Endothelial cell of umbilical vein (primary cell): Measurements from ENCODE around the gene DIP2A. TPM values are rescaled to one million over a fixed set of nuclear protein-coding genes. Genes with fewer than 3 reads are reported as not detected.

Experiments used
- BruUV-seq: library from RNA; stranded (reverse); fragments of 400-500 nt; replicated peaks from 2 replicates; lab custom pipeline; 2021; lab: Mats Ljungman, UMichigan
- CTCF ChIA-PET: fragments of 300-600, 350-600 bp; sonication (Branson Sonifier 250); formaldehyde crosslinking; loops from one replicate; lab custom pipeline; 2021; ENCODE audit warnings: antibody characterized with exemption, inconsistent platforms; lab: Charles Lee
- POLR2A ChIA-PET: fragments of 300-600, 350-600 bp; sonication (Branson Sonifier 250); formaldehyde crosslinking; loops from one replicate; lab custom pipeline; 2021; ENCODE audit warnings: antibody characterized with exemption, inconsistent platforms; lab: Charles Lee
- DNase-seq: peaks from one replicate; pipeline ENCODE4 v3.0.0-alpha.2; 2011; ENCODE audit warnings: low read depth, low spot score
- FAIRE-seq: peaks from 2 replicates; lab custom pipeline; 2011; peaks lifted over from hg19 to GRCh38; lab: Jason Lieb, UNC
- H2AFZ ChIP-seq: 2 replicates; pipeline ENCODE4 v1.6.0; 2012; ENCODE audit warnings: low read depth, low read length, control low read depth, inconsistent platforms
- H3K27ac ChIP-seq: 2 replicates; pipeline ENCODE4 v1.5.1; 2011; ENCODE audit warnings: low read depth, mild to moderate bottlenecking, control low read depth, low read length, moderate library complexity; ENCODE audit not compliant: insufficient read depth
- H3K27me3 ChIP-seq, 2 experiments: 2 replicates each; pipeline versions ENCODE4 v1.6.0 to v1.6.1; 2011; ENCODE audit warnings: low read length in 2 of 2, mixed read lengths in 1 of 2; ENCODE audit not compliant: control insufficient read depth in 2 of 2, insufficient read depth in 2 of 2
- H3K36me3 ChIP-seq, 2 experiments: 2 replicates in 1 of 2; 3 replicates in 1 of 2; pipeline ENCODE4 v1.5.1; 2011; ENCODE audit warnings: low read length in 2 of 2, mild to moderate bottlenecking in 1 of 2, moderate library complexity in 1 of 2; ENCODE audit not compliant: control insufficient read depth in 2 of 2, insufficient read depth in 2 of 2; ENCODE audit errors: extremely low read depth in 1 of 2
- H3K4me1 ChIP-seq: 3 replicates; pipeline ENCODE4 v1.5.1; 2011; ENCODE audit warnings: mild to moderate bottlenecking, low read length; ENCODE audit not compliant: control insufficient read depth, insufficient read depth; ENCODE audit errors: extremely low read depth
- H3K4me2 ChIP-seq: 2 replicates; pipeline ENCODE4 v1.6.1; 2011; ENCODE audit warnings: low read length, control low read depth, mixed read lengths; ENCODE audit not compliant: insufficient read depth
- H3K4me3 ChIP-seq, 3 experiments: fragments of 200-600 bp in 1 of 3; sonication (generic), shearing (Covaris generic) in 1 of 3; replicated peaks in 1 of 3; 2 replicates each; pipeline ENCODE4 v1.5.1; 2011 to 2016; ENCODE audit warnings: control low read depth in 3 of 3, low read length in 3 of 3, mild to moderate bottlenecking in 2 of 3, inconsistent platforms in 1 of 3, low read depth in 1 of 3, moderate library complexity in 1 of 3; ENCODE audit not compliant: insufficient read depth in 1 of 3
- H3K79me2 ChIP-seq: 2 replicates; pipeline ENCODE4 v1.6.0; 2012; ENCODE audit warnings: low read length, inconsistent platforms; ENCODE audit not compliant: control insufficient read depth, insufficient read depth
- H3K9ac ChIP-seq: replicated peaks from 2 replicates; pipeline ENCODE3; 2011; ENCODE audit warnings: low read length, control low read depth; ENCODE audit not compliant: insufficient read depth; ENCODE audit errors: extremely low read depth
- H3K9me1 ChIP-seq: replicated peaks from 3 replicates; pipeline ENCODE4 v1.6.0; 2011; ENCODE audit warnings: mild to moderate bottlenecking, low read length; ENCODE audit not compliant: control insufficient read depth, insufficient read depth; ENCODE audit errors: extremely low read depth
- H3K9me3 ChIP-seq: replicated peaks from 2 replicates; pipeline ENCODE4 v1.5.1; 2012; ENCODE audit warnings: low read length, inconsistent platforms; ENCODE audit not compliant: control insufficient read depth, insufficient read depth
- H4K20me1 ChIP-seq: replicated peaks from 2 replicates; pipeline ENCODE3; 2011; ENCODE audit warnings: mild to moderate bottlenecking, low read length; ENCODE audit not compliant: control insufficient read depth, insufficient read depth; ENCODE audit errors: extremely low read depth
- EZH2 ChIP-seq: IDR thresholded peaks from 2 replicates; pipeline ENCODE4 v1.6.1; 2012; ENCODE audit warnings: borderline replicate concordance, low read depth, mild to moderate bottlenecking, moderate library complexity, low read length, inconsistent platforms; ENCODE audit not compliant: severe bottlenecking
- FOS ChIP-seq: IDR thresholded peaks from 2 replicates; pipeline ENCODE4 v1.6.1; 2011; ENCODE audit warnings: mild to moderate bottlenecking, low read length, moderate library complexity, borderline replicate concordance; ENCODE audit not compliant: insufficient read depth
- GATA2 ChIP-seq: IDR thresholded peaks from 2 replicates; pipeline ENCODE4 v1.7.0; 2011; ENCODE audit warnings: low read depth, mild to moderate bottlenecking, moderate library complexity, mixed read lengths, low read length; ENCODE audit not compliant: insufficient read length, insufficient read depth
- JUN ChIP-seq: IDR thresholded peaks from 2 replicates; pipeline ENCODE4 v1.6.1; 2011; ENCODE audit warnings: borderline replicate concordance, low read depth; ENCODE audit not compliant: insufficient read length, insufficient read depth
- MYC ChIP-seq: IDR thresholded peaks from one replicate; pipeline ENCODE4 v1.6.1; 2011; ENCODE audit warnings: mild to moderate bottlenecking, low read depth, low read length
- POLR2A ChIP-seq: IDR thresholded peaks from 2 replicates; pipeline ENCODE4 v1.6.1; 2012; ENCODE audit warnings: low read depth, mild to moderate bottlenecking, control low read depth, low read length
- POLR2AphosphoS5 ChIP-seq: IDR thresholded peaks from 2 replicates; pipeline ENCODE4 v1.6.1; 2012; ENCODE audit warnings: low read depth, mild to moderate bottlenecking, control low read depth, low read length, moderate library complexity; ENCODE audit not compliant: insufficient read depth
- dilution Hi-C: fragments of 300-500 bp; cut with MboI; formaldehyde crosslinking; loops from one replicate; pipeline ENCODE4 v1.15.0; 2019; ENCODE audit warnings: low sequenced_read_pairs; ENCODE audit not compliant: extremely low pct_ligation_motif_present
- intact Hi-C: fragments of 100-400 bp; cut with micrococcal nuclease; formaldehyde crosslinking; loops from one replicate; pipeline ENCODE4 v1.10.0; 2022
- polyA plus RNA-seq, 4 experiments: library from polyadenylated mRNA; depleted of rRNA in 3 of 4; stranded (reverse) in 3 of 4; unstranded in 1 of 4; fragments of >200 nt; gene quantifications; 2 replicates each; pipeline versions ENCODE4 v1.2.1 to v1.2.3, GENCODE V29; 2011 to 2012; ENCODE audit warnings: missing spikeins in 1 of 4
- small RNA-seq: library from RNA; depleted of rRNA; stranded (forward); fragments of <200 nt; gene quantifications from one replicate; pipeline ENCODE3, GENCODE V24; 2012; ENCODE audit warnings: low replicate concordance, low read depth; ENCODE audit not compliant: insufficient read depth, insufficient read length
- total RNA-seq: library from RNA; stranded (reverse); gene quantifications from 2 replicates; pipeline ENCODE4 v1.2.3, GENCODE V29; 2021
- TF ChIP-seq, protein P1 (sequence below), 2 donors: IDR thresholded peaks; 1 replicate in 1 of 2; 2 replicates in 1 of 2; pipeline ENCODE4 v1.5.1; 2011; ENCODE audit warnings: low read length in 2 of 2, mild to moderate bottlenecking in 2 of 2, moderate library complexity in 2 of 2, control low read depth in 1 of 2, inconsistent platforms in 1 of 2, low read depth in 1 of 2; ENCODE audit not compliant: insufficient read depth in 1 of 2; ENCODE audit errors: extremely low read depth in 1 of 2
- TF ChIP-seq, protein P2 (sequence below): IDR thresholded peaks from 2 replicates; pipeline ENCODE4 v1.6.1; 2011; ENCODE audit not compliant: insufficient read depth, insufficient read length

The DIP2A gene
- total and polyA plus RNA-seq, 2 donors (not counting 3 experiments of a cell fraction or from before 2014, with no cell fraction given) = 34.5 to 62.1 TPM

DNA sequence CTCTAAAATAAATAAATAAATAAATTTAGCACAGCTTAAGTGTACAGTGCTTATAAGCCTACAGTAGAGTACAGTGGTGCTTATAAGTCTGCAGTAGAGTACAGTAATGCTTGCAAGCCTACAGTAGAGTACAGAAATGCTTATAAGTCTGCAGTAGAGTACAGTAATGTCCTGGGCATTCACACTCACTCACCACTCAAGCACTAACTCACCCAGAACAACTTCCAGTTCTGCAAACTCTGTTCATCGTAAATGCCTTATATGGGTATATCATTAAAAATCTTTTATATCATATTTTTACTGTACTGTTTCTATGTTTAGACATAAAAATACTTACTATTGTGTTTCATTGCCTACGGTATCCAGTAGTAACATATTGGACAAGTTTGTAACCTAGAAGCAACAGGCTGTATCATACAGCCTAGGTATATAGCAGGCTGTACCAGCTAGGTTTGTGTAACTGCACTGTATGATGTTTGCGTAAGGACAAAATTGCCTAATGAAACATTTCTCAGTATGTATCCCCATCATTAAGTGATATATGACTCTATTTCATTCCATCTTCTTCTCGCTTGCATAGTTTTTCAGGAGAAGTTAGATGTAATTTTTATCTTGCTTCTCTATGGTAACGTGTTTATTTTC lies 160.2 kb downstream of the DIP2A start:
- H3K27ac ChIP-seq = no peak overlapping the region
- intact Hi-C loops (no loop called here), dilution Hi-C loops (no loop called here)
- H3K9me3 ChIP-seq = no peaks in the 10 kb centered on the region
- TF ChIP-seq, protein P1, sequence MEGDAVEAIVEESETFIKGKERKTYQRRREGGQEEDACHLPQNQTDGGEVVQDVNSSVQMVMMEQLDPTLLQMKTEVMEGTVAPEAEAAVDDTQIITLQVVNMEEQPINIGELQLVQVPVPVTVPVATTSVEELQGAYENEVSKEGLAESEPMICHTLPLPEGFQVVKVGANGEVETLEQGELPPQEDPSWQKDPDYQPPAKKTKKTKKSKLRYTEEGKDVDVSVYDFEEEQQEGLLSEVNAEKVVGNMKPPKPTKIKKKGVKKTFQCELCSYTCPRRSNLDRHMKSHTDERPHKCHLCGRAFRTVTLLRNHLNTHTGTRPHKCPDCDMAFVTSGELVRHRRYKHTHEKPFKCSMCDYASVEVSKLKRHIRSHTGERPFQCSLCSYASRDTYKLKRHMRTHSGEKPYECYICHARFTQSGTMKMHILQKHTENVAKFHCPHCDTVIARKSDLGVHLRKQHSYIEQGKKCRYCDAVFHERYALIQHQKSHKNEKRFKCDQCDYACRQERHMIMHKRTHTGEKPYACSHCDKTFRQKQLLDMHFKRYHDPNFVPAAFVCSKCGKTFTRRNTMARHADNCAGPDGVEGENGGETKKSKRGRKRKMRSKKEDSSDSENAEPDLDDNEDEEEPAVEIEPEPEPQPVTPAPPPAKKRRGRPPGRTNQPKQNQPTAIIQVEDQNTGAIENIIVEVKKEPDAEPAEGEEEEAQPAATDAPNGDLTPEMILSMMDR (IDR thresholded peaks at IDR 0.05; ENCODE audit: extremely low read depth in 1 of 2, insufficient read depth in 1 of 2, low read depth in 1 of 2, low read length in 2 of 2) = no peak
- TF ChIP-seq GATA2 = no peak
- no peak for TF ChIP-seq JUN
- TF ChIP-seq POLR2A = no peak
- TF ChIP-seq MYC = no peak
- TF ChIP-seq, protein P2, sequence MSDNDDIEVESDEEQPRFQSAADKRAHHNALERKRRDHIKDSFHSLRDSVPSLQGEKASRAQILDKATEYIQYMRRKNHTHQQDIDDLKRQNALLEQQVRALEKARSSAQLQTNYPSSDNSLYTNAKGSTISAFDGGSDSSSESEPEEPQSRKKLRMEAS = no peak
- TF ChIP-seq POLR2AphosphoS5 = no peak
- no peak for TF ChIP-seq FOS
- TF ChIP-seq EZH2 = no peak
- H3K36me3 ChIP-seq = no peaks in the 10 kb centered on the region
- CTCF ChIA-PET = interaction anchor here (1.5 kb wide), 1 partner anchor 21 kb away, joined by 3 read pairs; no protein-coding TSS in a partner anchor
- H3K79me2 ChIP-seq = no peaks in the 10 kb centered on the region
- H3K4me2 ChIP-seq = no peak overlapping the region
- peaks cover 12% of the 10 kb centered on the region in 2 experiments for H3K27me3 ChIP-seq
- FAIRE-seq (no peak), DNase-seq (no peak)
- POLR2A ChIA-PET = no interaction called here
- no TSS peak for BruUV-seq
- no peaks in the 10 kb centered on the region for H3K9me1 ChIP-seq
- no peak overlapping the region for H3K4me3 ChIP-seq
- H4K20me1 ChIP-seq = no peaks in the 10 kb centered on the region
- H3K4me1 ChIP-seq = no peaks in the 10 kb centered on the region
- H3K9ac ChIP-seq = no peak overlapping the region
- no peak overlapping the region for H2AFZ ChIP-seq

Small RNA genes within 50 kb of the gene (small RNA-seq; reads per million reads assigned to genes)
- not detected for gene RNU6-396P

Other genes with a start within 250 kb of the DIP2A start
- 141 TPM in 2 replicates for gene LSS, start 230.1 kb upstream of the DIP2A start, total RNA-seq
- gene LSS, start 230.1 kb upstream of the DIP2A start, polyA plus RNA-seq = 120 and 132 TPM in 2 replicates
- 106 and 115 TPM in 2 replicates for gene MCM3AP, start 173.3 kb upstream of the DIP2A start, total RNA-seq
- gene MCM3AP, start 173.3 kb upstream of the DIP2A start, polyA plus RNA-seq = 35.4 and 37.9 TPM in 2 replicates
- 6.1 and 10.5 TPM in 2 replicates for gene YBEY, start 172.5 kb upstream of the DIP2A start, total RNA-seq
- 12.4 and 15.3 TPM in 2 replicates for gene YBEY, start 172.5 kb upstream of the DIP2A start, polyA plus RNA-seq
- gene C21orf58, start 135.0 kb upstream of the DIP2A start, total RNA-seq = 19.3 and 24.3 TPM in 2 replicates
- gene C21orf58, start 135.0 kb upstream of the DIP2A start, polyA plus RNA-seq = 6.0 and 7.4 TPM in 2 replicates
- 38.5 and 49.5 TPM in 2 replicates for gene PCNT, start 134.7 kb upstream of the DIP2A start, total RNA-seq
- 9.5 and 9.6 TPM in 2 replicates for gene PCNT, start 134.7 kb upstream of the DIP2A start, polyA plus RNA-seq
- gene S100B, start 146.2 kb downstream of the DIP2A start, total RNA-seq = not detected in 2 replicates
- not detected in 2 replicates for gene S100B, start 146.2 kb downstream of the DIP2A start, polyA plus RNA-seq
- 107 and 125 TPM in 2 replicates for gene PRMT2, start 176.8 kb downstream of the DIP2A start, total RNA-seq
- 177 and 193 TPM in 2 replicates for gene PRMT2, start 176.8 kb downstream of the DIP2A start, polyA plus RNA-seq